Measurements from ENCODE around the gene COMMD1. TPM values are rescaled to one million over a fixed set of nuclear protein-coding genes. Genes with fewer than 3 reads are reported as not detected.
"Not testable (repeated sequence)": the region's sequence is repeated elsewhere in the genome, so short reads cannot be mapped to it uniquely, and the experiment has no call there.

COMMD1 gene
- total RNA-seq, 1 donor from 2014 or later = 57.3 TPM

DNA sequence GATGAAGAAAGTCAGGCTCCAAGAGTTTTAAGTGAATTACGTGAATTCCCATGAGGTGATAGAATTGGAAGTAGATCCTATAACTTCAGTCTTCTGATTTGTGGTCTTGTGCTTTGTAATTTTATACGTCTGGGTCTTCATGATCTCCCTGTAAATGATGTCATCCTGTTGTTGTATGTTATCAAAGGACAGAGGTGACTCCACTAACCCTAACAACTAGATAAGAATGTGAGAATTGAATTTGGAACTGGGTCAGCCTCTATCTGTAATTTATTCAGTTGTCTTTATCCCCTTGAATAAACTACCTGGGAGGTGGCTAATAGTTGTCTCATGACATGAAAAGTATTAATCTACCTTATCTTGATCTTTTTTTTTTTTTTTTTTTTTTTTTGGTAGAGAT, 204.1 kb downstream of the COMMD1 start:
- intact Hi-C loops (cut with micrococcal nuclease) = no loop called here
- no peak for ATAC-seq
- DNase-seq = no peak

DNA sequence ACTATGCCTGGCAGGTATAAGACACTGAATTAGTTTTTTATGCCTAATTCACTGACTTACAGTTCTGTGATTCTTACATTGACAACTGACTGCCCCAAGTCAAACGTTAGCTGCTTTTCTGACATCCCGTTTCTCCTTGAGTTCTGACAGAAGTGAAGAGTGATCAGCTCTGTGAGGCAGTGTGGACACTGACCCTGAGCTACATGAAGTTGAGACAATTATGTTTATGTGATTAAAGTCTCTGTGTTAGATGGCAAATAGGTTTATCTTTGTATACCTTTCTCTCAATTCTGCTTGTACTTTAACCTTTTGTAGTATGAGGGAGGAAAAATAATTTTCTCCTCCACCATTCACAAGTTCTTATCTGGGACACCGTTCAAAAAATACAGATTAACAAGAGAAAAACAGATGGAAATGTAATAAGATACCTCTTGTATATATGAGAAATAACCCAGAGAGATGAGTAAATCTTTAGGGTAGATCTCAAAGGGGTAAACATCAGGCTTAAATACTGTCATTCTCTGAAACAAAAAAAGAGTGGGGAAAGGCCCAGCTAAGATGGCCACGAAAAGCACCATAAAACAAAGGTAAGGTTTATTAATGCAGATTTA, 205.0 kb downstream of the COMMD1 start:
- DNase-seq = no peak
- ATAC-seq = no peak
- intact Hi-C loops (cut with micrococcal nuclease) = no loop called here

DNA sequence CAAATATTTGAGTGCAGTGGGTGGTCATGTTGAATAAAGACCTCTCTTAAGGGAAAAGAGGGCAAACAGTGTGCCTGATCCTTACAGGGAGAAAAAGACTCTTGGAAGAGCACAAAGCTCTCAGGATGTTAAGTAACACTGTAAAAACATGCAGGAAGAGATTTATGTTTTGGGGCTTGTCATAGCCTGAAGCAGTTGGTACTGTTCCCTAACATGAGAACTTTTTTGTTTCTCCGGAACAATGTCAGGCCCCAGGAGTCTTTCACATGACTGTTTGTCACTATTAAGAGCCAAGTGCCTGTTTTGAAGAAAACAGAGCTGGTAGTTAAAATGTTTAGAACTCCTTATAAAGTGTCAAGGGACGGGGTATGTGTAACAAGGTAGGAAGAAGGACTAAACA, 206.7 kb downstream of the COMMD1 start:
- ATAC-seq (no peak), DNase-seq (no peak)
- intact Hi-C loops (cut with micrococcal nuclease) = no loop called here

- peak; percentile 34 for DNase-seq
- peak; percentile 89 for ATAC-seq
- intact Hi-C loops (cut with micrococcal nuclease) = no loop called here
Measured at GRCh38 chr2:62114564-62114963, 209.1 kb downstream of the COMMD1 start.

DNA sequence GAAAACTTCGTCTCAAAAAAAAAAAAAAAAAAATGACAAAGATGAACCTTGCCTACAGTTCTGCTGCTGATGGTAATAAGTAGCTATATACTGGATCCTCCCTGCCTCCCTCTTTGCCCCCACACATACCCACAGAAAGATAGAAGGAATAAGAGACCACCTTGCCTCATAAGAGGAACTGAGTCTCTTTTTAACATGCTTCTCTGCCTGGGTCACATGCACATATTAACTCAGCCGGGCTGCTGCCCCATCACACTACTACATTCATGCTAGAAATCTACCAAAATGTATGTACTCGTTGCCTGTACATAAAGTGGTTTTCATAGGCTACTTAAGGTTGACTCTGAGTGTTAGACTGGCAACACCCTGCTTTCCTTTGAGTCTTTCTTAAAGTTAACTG, 211.5 kb downstream of the COMMD1 start:
- intact Hi-C loops (cut with micrococcal nuclease) = no loop called here
- ATAC-seq (no peak), DNase-seq (no peak)

- intact Hi-C loops (cut with micrococcal nuclease) = no loop called here
- DNase-seq (no peak), ATAC-seq (no peak)
Measured at GRCh38 chr2:62118160-62118559, 212.7 kb downstream of the COMMD1 start.

DNA sequence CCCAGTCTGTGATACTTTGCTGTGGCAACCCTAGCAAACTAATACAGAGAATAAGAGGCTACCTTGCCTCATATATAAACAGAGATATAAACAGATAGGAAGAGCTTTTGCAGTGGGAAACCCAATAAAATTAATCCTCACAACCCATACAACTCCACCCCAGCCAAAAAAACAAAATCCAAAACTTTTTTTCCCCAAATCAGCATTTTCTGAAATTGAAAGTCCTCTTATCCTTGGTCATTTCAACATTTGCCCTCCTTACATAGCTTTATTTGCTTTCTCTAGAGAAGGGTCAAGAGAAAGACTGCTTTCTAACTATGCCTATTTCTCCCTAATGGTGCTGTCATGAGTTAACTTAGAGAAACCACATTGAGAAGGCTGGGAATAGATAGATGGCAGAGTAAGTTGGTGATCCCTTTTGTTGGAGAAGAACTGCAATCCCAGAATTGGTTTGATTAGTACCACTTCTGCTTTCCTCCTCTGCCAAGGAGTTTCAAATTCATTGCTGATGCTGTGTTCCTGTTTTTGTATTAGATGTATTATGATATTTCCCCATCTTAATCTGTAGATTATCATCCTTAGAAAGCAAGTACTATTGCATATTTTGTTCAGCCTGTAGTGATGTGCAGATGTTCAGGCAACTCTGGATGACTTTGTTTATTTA, 214.0 kb downstream of the COMMD1 start:
- intact Hi-C loops (cut with micrococcal nuclease) = no loop called here
- DNase-seq (no peak), ATAC-seq (no peak)

- intact Hi-C loops (cut with micrococcal nuclease); DNase-seq; ATAC-seq: not testable (repeated sequence)
Measured at GRCh38 chr2:62126239-62126638, 220.8 kb downstream of the COMMD1 start.

DNA sequence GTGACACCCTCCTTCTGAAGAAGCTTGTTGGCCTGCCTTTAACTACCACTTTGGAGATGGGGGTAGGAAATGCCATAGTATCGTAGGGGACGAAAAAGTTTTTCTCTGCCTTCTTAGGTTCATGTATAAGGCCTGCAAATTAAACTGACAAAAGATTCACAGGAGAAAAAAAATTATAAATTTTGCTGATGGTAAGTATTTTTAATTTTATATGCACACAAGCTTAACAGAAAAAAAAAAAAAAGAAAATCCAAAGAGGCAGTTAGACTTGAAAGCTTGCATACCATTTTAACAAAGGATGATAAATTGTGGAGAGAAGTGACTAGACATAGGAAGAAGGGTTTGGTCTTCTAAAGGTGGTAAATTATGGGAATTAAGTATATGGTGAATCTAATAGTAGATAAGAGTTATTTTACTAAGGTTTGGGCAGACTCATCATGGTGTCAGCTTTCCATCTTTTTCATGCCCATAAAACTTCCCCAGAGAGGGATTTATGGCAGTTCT, 227.9 kb downstream of the COMMD1 start:
- ATAC-seq (no peak), DNase-seq (no peak)
- intact Hi-C loops (cut with micrococcal nuclease) = no loop called here

DNA sequence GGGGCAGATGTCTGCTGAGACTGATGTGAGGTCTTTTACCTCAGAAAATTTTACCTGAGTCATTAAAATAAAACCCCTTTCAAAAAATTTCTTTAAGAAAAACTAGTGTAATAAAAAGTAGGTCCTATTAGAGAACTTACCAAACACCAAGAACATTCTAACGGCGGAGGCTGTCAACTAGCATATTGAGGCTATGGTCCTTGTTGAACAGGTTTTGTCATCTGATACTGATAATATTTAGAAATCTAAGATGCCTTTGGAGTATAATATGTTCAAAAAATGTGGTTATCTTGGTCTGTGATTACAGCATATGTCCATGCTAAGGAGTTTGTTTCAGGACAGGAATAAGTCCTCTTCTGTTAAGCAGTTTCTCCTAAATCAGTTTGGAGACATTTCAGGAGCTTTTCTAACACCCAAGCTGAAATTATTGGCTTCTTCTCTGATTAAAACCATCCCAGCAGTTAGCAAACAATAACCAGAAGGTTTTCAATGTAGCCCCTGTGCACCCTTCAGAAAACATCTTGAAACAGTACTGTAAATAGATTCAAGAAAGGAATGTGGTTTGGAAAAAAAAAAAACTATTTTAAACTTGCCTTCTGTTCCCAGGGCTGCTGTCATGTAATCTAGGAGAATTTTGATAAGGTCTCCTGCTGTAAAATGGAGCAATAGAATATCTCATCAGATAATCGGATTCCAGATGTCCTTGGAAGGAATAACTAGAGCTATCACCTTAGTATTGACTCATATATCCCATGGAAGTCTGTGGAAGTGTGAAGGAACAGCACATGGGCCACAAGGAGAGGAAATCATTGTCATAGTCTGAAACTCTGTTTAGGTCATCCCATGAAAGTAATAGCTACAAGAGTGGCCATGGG, 231.7 kb downstream of the COMMD1 start:
- ATAC-seq (peak; percentile 21), DNase-seq (no peak)
- intact Hi-C loops (cut with micrococcal nuclease) = no loop called here

DNA sequence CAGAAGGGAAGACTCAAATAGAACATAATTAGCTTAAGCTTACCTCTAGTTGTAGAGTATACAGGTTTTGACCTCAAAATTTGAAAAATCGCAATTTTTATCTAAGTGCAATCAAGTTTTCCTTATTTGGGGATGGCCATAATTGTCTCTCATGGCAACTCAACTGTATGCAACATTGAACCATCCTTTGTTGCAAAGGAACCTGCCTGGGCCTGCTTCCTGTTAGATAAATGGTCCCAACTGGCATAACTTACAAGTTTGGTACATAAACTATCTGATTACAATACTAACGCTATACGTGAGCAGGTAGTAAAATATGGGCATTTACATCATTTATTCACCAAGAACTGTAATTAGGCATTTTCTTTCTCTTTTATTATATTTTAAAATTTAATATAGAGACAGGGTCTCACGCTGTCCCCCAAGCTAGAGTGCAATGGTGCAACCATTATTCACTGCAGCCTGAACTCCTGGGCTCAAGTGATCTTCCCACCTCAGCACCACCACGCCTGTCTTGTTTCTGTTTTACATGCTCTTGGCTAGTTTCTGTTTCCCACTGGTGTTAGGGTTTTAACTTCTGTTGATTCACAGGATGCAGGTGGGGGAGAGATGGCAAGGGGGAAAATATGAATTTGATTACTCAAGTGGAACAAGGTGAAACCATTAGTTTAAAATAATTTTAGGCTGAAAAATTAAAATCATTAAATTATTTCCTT, 235.1 kb downstream of the COMMD1 start:
- DNase-seq (no peak), ATAC-seq (no peak)
- intact Hi-C loops (cut with micrococcal nuclease) = no loop called here

DNA sequence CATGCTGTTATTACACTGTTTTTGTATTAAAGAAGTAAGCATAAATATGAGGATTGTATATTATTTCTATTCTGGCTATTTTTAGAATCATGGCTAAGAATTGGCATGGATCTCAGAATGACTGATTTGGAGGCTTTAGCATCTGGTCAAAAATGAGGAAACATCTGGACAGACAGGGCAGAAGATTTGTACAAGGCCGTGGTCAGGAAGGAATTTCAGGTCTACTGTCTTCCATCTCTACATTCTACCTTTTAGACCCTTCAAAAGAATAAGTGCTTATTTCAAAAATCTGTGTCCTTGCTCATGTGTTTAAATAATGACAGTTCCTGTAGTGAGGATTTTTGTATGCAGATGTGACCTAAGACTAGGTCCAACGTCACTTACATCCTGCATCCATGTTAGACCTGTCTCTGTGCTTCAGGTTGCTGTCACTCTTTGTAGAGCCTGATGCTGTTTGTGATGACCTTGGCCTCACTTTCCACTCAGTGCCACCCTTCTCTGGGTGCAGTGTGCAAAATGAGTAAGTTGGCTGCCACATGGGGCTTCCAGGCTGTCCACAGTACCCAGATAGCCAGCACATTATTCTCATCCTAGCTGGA, 235.8 kb downstream of the COMMD1 start:
- intact Hi-C loops (cut with micrococcal nuclease) = no loop called here
- no peak for ATAC-seq

GRCh38 chr2:62142054-62142453, 236.6 kb downstream of the COMMD1 start:
- intact Hi-C loops (cut with micrococcal nuclease) = no loop called here
- no peak for DNase-seq
- ATAC-seq = peak; percentile 71

More for the DNA sequence above, 235.8 kb downstream of the COMMD1 start:
- DNase-seq = no peak

DNA sequence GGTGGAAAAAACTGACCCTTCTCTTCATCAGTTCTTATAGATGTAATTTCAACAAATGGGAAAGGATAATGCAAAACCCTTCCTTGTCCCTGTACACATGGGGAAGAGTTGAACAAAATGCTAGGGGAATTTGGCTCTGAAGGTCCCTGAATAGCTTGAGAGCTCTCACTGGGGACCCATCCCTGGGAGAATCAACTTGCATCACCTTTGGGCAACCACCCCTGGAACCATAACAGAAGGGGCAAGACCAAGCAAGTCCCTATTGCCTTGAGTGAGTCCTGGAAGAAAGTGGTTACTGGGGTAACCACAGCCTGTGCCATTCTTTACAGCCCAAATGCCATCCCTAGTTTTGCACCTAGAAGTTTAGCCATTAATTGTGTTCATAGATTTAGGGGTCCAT, 238.2 kb downstream of the COMMD1 start:
- intact Hi-C loops (cut with micrococcal nuclease) = no loop called here
- no peak for ATAC-seq
- DNase-seq = no peak

DNA sequence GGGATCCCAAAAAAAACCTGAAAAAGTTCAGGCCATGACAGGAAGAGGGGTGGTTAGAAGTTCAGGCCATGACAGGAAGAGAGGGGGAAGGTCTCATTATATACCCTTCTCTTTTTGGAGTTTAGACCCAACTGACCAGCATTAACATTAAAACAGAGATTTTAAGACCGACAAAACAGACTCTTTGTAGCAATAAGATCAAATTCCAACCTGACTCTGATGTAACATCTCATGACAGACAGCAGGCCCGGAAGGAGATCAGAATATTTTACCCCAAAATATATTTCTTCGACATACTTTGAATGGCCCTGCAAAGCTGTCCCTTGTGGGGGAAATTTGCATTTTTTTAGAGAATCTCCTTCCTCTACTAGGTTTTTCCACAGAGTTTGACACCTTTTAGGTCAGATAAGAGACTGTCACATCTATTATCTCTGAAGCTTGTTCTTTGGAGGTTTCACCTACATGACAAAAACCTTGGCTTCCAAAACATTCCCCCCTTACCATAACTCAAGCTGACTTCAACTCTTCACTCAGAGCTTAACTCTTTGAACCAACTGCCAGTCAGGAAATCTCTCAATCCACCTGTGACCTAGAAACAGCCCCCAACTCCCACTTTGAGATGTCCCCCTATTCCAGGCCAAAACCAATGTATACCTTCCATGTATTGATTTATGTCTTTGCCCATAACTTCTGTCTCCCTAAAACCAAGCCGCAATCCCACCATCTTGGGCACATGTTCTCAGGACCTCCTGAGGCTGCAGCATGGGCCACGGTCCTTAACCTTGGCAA, 239.4 kb downstream of the COMMD1 start:
- no peak for ATAC-seq
- DNase-seq = no peak
- intact Hi-C loops (cut with micrococcal nuclease) = no loop called here

DNA sequence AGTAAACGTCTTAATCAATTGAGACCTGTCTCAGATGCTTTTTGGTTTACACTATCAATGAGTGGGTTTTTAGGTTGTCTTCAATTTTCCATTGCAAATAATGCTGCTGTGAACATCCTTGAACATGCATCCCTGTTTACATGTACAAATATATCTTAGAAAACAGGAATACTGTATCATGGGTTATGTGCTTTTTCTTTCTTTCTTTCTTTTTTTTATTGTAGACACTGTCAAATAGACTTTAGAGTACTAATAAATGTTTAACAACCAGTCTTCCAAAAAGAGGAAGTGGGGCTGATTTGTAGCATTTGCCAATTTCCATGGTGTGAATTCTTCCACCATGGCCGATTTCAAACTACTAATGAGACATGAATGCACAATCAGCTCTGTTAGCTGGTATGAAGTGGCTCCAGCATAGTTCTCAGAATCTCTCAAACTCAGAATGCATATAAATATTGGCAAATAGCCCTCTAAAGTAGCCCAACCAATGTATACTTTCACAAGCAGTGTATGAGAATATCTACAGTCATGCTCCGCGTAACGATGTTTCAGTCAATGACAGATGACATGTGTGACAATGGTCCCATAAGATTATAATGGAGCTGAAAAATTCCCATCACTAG, 240.1 kb downstream of the COMMD1 start:
- ATAC-seq (no peak), DNase-seq (no peak)
- intact Hi-C loops (cut with micrococcal nuclease) = no loop called here

GRCh38 chr2:62146790-62147189, 241.3 kb downstream of the COMMD1 start:
- intact Hi-C loops (cut with micrococcal nuclease); DNase-seq; ATAC-seq: not testable (repeated sequence)

All from left ventricle myocardium superior (tissue), 1 donor.